ENCODE results near the gene IQCE.

Gene IQCE

GRCh38 chr7:2558629-2559282 is at the start of gene IQCE:
TSS of gene IQCE (plus strand) at chr7:2558979. CDS start at chr7:2559182, 203 bp downstream.
- peak; percentile 90 for DNase-seq

- DNase-seq: no peak
These were observed 49.4 kb upstream of the IQCE start for GRCh38 chr7:2509298-2509906.

GRCh38 chr7:2510130-2510776 is 48.5 kb upstream of the IQCE start:
- no peak for DNase-seq

- DNase-seq: peak; percentile 85
These were observed 47.6 kb upstream of the IQCE start for GRCh38 chr7:2510909-2511768.

GRCh38 chr7:2511769-2512168 is 47.0 kb upstream of the IQCE start:
- no peak for DNase-seq

GRCh38 chr7:2512179-2512661 is 46.6 kb upstream of the IQCE start:
- DNase-seq: no peak

GRCh38 chr7:2512713-2513112 is 46.1 kb upstream of the IQCE start:
- DNase-seq: no peak

GRCh38 chr7:2513702-2514101 is 45.1 kb upstream of the IQCE start:
- DNase-seq: no peak

- no peak for DNase-seq
These were observed 44.0 kb upstream of the IQCE start for GRCh38 chr7:2514473-2515423.

GRCh38 chr7:2515424-2516193 is 43.2 kb upstream of the IQCE start:
- DNase-seq: no peak

- DNase-seq: no peak
These were observed 42.6 kb upstream of the IQCE start for GRCh38 chr7:2516194-2516555.

- DNase-seq: no peak
These were observed 41.8 kb upstream of the IQCE start for GRCh38 chr7:2517026-2517425.

- no peak for DNase-seq
These were observed 40.9 kb upstream of the IQCE start for GRCh38 chr7:2517678-2518507.

- no peak for DNase-seq
These were observed 40.1 kb upstream of the IQCE start for GRCh38 chr7:2518737-2519118.

GRCh38 chr7:2519119-2519930 is 39.5 kb upstream of the IQCE start, which contains the start of gene LFNG:
TSS of gene LFNG (plus strand) at chr7:2519774. CDS start at chr7:2519862, 88 bp downstream.
- DNase-seq: peak; percentile 96

- DNase-seq: peak; percentile 47
These were observed 38.5 kb upstream of the IQCE start for GRCh38 chr7:2520131-2520760.

GRCh38 chr7:2520761-2521290 is 38.0 kb upstream of the IQCE start:
- DNase-seq: peak; percentile 61

GRCh38 chr7:2521341-2521745 is 37.4 kb upstream of the IQCE start:
- no peak for DNase-seq

Data from hematopoietic multipotent progenitor cell treated with erythropoietin and hydrocortisone succinate and interleukin-3 and kit ligand, for 6 days (in vitro differentiated cells).